ENCODE results near the gene CMIP.
A peak's percentile ranks its signal among the peaks of the same experiment; 100 is the strongest.
"Not testable (repeated sequence)": the region's sequence is repeated elsewhere in the genome, so short reads cannot be mapped to it uniquely, and the experiment has no call there.

Gene CMIP

GRCh38 chr16:81572386-81573144, 128.0 kb downstream of the CMIP start:
- DNase-seq, result no peak

GRCh38 chr16:81573533-81574020, 129.0 kb downstream of the CMIP start:
- no peak for DNase-seq

GRCh38 chr16:81574168-81574567, 129.6 kb downstream of the CMIP start:
- DNase-seq, result no peak

- DNase-seq, result no peak
Observed at GRCh38 chr16:81575307-81575706, 130.7 kb downstream of the CMIP start.

- DNase-seq, result no peak
Observed at GRCh38 chr16:81575834-81576233, 131.2 kb downstream of the CMIP start.

- no peak for DNase-seq
Observed at GRCh38 chr16:81576696-81577095, 132.1 kb downstream of the CMIP start.

GRCh38 chr16:81577272-81577671, 132.7 kb downstream of the CMIP start:
- not testable (repeated sequence) for DNase-seq

- DNase-seq, result no peak
Observed at GRCh38 chr16:81578076-81578475, 133.5 kb downstream of the CMIP start.

- DNase-seq, result no peak
Observed at GRCh38 chr16:81578636-81579413, 134.2 kb downstream of the CMIP start.

- no peak for DNase-seq
Observed at GRCh38 chr16:81581107-81581506, 136.5 kb downstream of the CMIP start.

GRCh38 chr16:81582655-81583441, 138.2 kb downstream of the CMIP start:
- no peak for DNase-seq

- no peak for DNase-seq
Observed at GRCh38 chr16:81583893-81584631, 139.5 kb downstream of the CMIP start.

- DNase-seq, result peak in 1 of 2 experiments; percentile 20
Observed at GRCh38 chr16:81585785-81586184, 141.2 kb downstream of the CMIP start.

GRCh38 chr16:81586417-81586816, 141.8 kb downstream of the CMIP start:
- no peak for DNase-seq

GRCh38 chr16:81586977-81587625, 142.5 kb downstream of the CMIP start:
- DNase-seq, result no peak

- DNase-seq, result no peak
Observed at GRCh38 chr16:81587626-81588160, 143.1 kb downstream of the CMIP start.

- no peak for DNase-seq
Observed at GRCh38 chr16:81588326-81589081, 143.9 kb downstream of the CMIP start.

- DNase-seq, result no peak
Observed at GRCh38 chr16:81589975-81590650, 145.5 kb downstream of the CMIP start.

- DNase-seq, result no peak
Observed at GRCh38 chr16:81590714-81591544, 146.3 kb downstream of the CMIP start.

GRCh38 chr16:81591545-81591870, 146.9 kb downstream of the CMIP start:
- DNase-seq, result no peak

All from SW 1271 (cell line).